SK-N-SH treated with all-trans-retinoic acid at 6 μM for 48 hours (cell line): ENCODE results near the gene NDN.

Source experiments
- ATAC-seq: fragments of 200-7000 bp; cut with Tn5 transposase; 3 replicates; pipeline ENCODE4 v1.9.1; 2020; ENCODE audit warnings: mild to moderate bottlenecking, moderate library complexity
- ARNTL ChIP-seq: fragments of 450-650 bp; formaldehyde crosslinking; IDR thresholded peaks from 2 replicates; pipeline ENCODE4 v1.5.0; 2020; ENCODE audit warnings: low read depth, mild to moderate bottlenecking, moderate library complexity, borderline replicate concordance
- BACH2 ChIP-seq: fragments of 250-450 bp; sonication (Bioruptor Pico); IDR thresholded peaks from 2 replicates; pipeline ENCODE4 v1.9.0; 2021; ENCODE audit warnings: mild to moderate bottlenecking, borderline replicate concordance
- CREB5 ChIP-seq: fragments of 250-450 bp; sonication (Bioruptor Pico); IDR thresholded peaks from 2 replicates; pipeline ENCODE4 v1.5.1; 2020; ENCODE audit warnings: low read depth, mild to moderate bottlenecking, moderate library complexity
- CSDC2 ChIP-seq: fragments of 250-450 bp; sonication (Bioruptor Pico); IDR thresholded peaks from 2 replicates; pipeline ENCODE4 v1.5.0; 2020; ENCODE audit warnings: mild to moderate bottlenecking, moderate library complexity
- ESRRG ChIP-seq: fragments of 250-450 bp; sonication (Bioruptor Pico); IDR thresholded peaks from 2 replicates; pipeline ENCODE4 v1.6.1; 2021; ENCODE audit warnings: mild to moderate bottlenecking
- GLIS3 ChIP-seq: fragments of 250-450 bp; sonication (Bioruptor Pico); IDR thresholded peaks from 2 replicates; pipeline ENCODE4 v1.5.0; 2020; ENCODE audit warnings: mild to moderate bottlenecking, moderate library complexity
- ISL1 ChIP-seq: fragments of 250-450 bp; sonication (Bioruptor Pico); IDR thresholded peaks from 2 replicates; pipeline ENCODE4 v2.1.2; 2022; ENCODE audit warnings: mild to moderate bottlenecking, moderate library complexity
- OSR1 ChIP-seq: fragments of 250-450 bp; sonication (Bioruptor Pico); IDR thresholded peaks from 2 replicates; pipeline ENCODE4 v1.8.0; 2022; ENCODE audit warnings: moderate library complexity, mild to moderate bottlenecking, inconsistent platforms
- PATZ1 ChIP-seq: fragments of 250-450 bp; sonication (Bioruptor Pico); IDR thresholded peaks from 2 replicates; pipeline ENCODE4 v1.8.0; 2020; ENCODE audit warnings: mild to moderate bottlenecking, moderate library complexity, borderline replicate concordance
- POU6F1 ChIP-seq: fragments of 250-450 bp; sonication (Bioruptor Pico); IDR thresholded peaks from 2 replicates; pipeline ENCODE4 v1.8.0; 2021; ENCODE audit warnings: low read depth, mild to moderate bottlenecking, moderate library complexity, borderline replicate concordance
- PPARA ChIP-seq: fragments of 250-450 bp; sonication (Bioruptor Pico); IDR thresholded peaks from 2 replicates; pipeline ENCODE4 v1.5.0; 2020; ENCODE audit warnings: mild to moderate bottlenecking, borderline replicate concordance
- RARB ChIP-seq: fragments of 250-450 bp; sonication (Bioruptor Pico); IDR thresholded peaks from 2 replicates; pipeline ENCODE4 v1.8.0; 2021; ENCODE audit warnings: mild to moderate bottlenecking, moderate library complexity
- SNAI2 ChIP-seq: fragments of 250-450 bp; sonication (Bioruptor Pico); IDR thresholded peaks from 2 replicates; pipeline ENCODE4 v1.5.0; 2020; ENCODE audit warnings: mild to moderate bottlenecking, moderate library complexity
- TCF4 ChIP-seq: fragments of 250-450 bp; sonication (Bioruptor Pico); IDR thresholded peaks from 2 replicates; pipeline ENCODE4 v1.8.0; 2021; ENCODE audit warnings: mild to moderate bottlenecking, moderate library complexity, borderline replicate concordance
- TOX ChIP-seq: fragments of 250-450 bp; sonication (Bioruptor Pico); IDR thresholded peaks from 2 replicates; pipeline ENCODE4 v1.8.0; 2021; ENCODE audit warnings: mild to moderate bottlenecking, moderate library complexity, borderline replicate concordance
- TSHZ2 ChIP-seq: fragments of 250-450 bp; sonication (Bioruptor Pico); IDR thresholded peaks from 2 replicates; pipeline ENCODE4 v1.5.0; 2020; ENCODE audit warnings: mild to moderate bottlenecking, moderate library complexity
- ZC3H10 ChIP-seq: fragments of 250-450 bp; sonication (Bioruptor Pico); IDR thresholded peaks from 2 replicates; pipeline ENCODE4 v1.5.1; 2021; ENCODE audit warnings: mild to moderate bottlenecking, moderate library complexity
- ZFP3 ChIP-seq: fragments of 250-450 bp; sonication (Bioruptor Pico); IDR thresholded peaks from 2 replicates; pipeline ENCODE4 v1.5.0; 2020; ENCODE audit warnings: mild to moderate bottlenecking, moderate library complexity
- ZFP30 ChIP-seq: fragments of 450-650 bp; formaldehyde crosslinking; IDR thresholded peaks from 2 replicates; pipeline ENCODE4 v1.5.0; 2022; ENCODE audit warnings: mild to moderate bottlenecking, moderate library complexity
- ZNF565 ChIP-seq: fragments of 450-650 bp; formaldehyde crosslinking; conservative IDR thresholded peaks from 2 replicates; pipeline ENCODE4 v1.5.0; 2020; ENCODE audit warnings: low read depth, mild to moderate bottlenecking, moderate library complexity
- ZNF70 ChIP-seq: fragments of 450-650 bp; formaldehyde crosslinking; IDR thresholded peaks from 2 replicates; pipeline ENCODE4 v1.5.0; 2020; ENCODE audit warnings: mild to moderate bottlenecking, moderate library complexity
- ZNF8 ChIP-seq: fragments of 450-650 bp; formaldehyde crosslinking; IDR thresholded peaks from 2 replicates; pipeline ENCODE4 v1.5.0; 2020; ENCODE audit warnings: mild to moderate bottlenecking, moderate library complexity

NDN gene

GRCh38 chr15:23708332-23708731, 21.2 kb upstream of the NDN start (continued):
- no peak for TF ChIP-seq PATZ1 (CRISPR knock-in tag)

DNA sequence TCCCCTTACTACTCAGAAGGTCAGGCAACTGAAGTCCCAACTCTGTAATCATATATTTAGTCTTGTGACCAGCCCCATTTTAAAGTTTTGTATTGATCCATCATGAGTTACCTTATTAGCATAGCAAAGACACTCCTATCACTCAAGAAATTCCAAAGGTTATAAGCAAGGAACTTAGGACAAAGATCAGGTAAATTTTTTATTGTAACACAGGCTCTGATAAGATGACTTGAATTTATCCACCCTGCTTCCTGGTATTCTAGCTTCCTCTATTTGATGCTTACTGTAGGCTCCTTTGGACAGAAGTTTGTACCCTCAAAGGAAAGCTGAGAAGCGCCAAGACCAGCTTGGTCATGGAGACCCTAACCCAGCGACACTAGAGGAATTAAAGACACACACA, 8.2 kb upstream of the NDN start:
- TF ChIP-seq ZNF70 (CRISPR knock-in tag) (no peak), POU6F1 (CRISPR knock-in tag) (no peak), ARNTL (no peak), OSR1 (CRISPR knock-in tag) (no peak), ZFP3 (CRISPR knock-in tag) (no peak), TCF4 (CRISPR knock-in tag) (no peak), TSHZ2 (CRISPR knock-in tag) (no peak), ZNF565 (CRISPR knock-in tag) (no peak), CSDC2 (CRISPR knock-in tag) (no peak), ZNF8 (no peak), ZC3H10 (no peak), GLIS3 (CRISPR knock-in tag) (no peak), BACH2 (CRISPR knock-in tag) (no peak), RARB (CRISPR knock-in tag) (no peak), ZFP30 (CRISPR knock-in tag) (no peak), ESRRG (CRISPR knock-in tag) (no peak), PPARA (CRISPR knock-in tag) (no peak), CREB5 (CRISPR knock-in tag) (no peak), TOX (CRISPR knock-in tag) (no peak), SNAI2 (CRISPR knock-in tag) (no peak)

DNA sequence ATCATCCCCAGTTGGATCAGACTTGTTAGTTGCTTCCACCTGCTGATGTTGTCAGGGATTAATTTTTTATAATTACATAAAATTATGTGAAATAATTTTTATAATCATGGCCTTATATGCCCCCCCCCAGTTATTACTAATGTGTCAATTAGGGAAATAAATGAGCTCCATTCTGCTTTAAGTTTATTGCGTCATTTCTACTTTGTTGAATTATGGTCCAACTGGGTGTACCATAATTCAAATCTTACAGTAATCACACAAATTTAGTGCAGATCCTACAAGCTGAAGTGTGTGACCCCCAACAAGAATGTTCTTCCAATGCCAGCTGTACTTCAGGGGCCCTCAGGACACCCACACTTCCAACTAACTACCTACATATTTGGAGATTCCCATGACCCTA, 7.5 kb upstream of the NDN start:
- ATAC-seq: no peak
- TF ChIP-seq SNAI2 (CRISPR knock-in tag) (no peak), ESRRG (CRISPR knock-in tag) (no peak), GLIS3 (CRISPR knock-in tag) (no peak), ARNTL (no peak), ZC3H10 (no peak), RARB (CRISPR knock-in tag) (no peak), OSR1 (CRISPR knock-in tag) (no peak), PATZ1 (CRISPR knock-in tag) (no peak), ISL1 (CRISPR knock-in tag) (no peak), ZFP3 (CRISPR knock-in tag) (no peak), ZNF8 (no peak), TSHZ2 (CRISPR knock-in tag) (no peak), TOX (CRISPR knock-in tag) (no peak), POU6F1 (CRISPR knock-in tag) (no peak)

More for the DNA sequence above, 8.2 kb upstream of the NDN start:
- no peak for ATAC-seq
